GM21367 (cell line): ENCODE results near the gene MRPL10.

Experiments used
- ATAC-seq: cut with Tn5 transposase; IDR thresholded peaks from one replicate; pipeline ENCODE4 v1.9.1; 2021; ENCODE audit not compliant: unreplicated experiment

MRPL10 gene

GRCh38 chr17:47860386-47860785, 29.0 kb upstream of the MRPL10 start:
- ATAC-seq, result no peak

DNA sequence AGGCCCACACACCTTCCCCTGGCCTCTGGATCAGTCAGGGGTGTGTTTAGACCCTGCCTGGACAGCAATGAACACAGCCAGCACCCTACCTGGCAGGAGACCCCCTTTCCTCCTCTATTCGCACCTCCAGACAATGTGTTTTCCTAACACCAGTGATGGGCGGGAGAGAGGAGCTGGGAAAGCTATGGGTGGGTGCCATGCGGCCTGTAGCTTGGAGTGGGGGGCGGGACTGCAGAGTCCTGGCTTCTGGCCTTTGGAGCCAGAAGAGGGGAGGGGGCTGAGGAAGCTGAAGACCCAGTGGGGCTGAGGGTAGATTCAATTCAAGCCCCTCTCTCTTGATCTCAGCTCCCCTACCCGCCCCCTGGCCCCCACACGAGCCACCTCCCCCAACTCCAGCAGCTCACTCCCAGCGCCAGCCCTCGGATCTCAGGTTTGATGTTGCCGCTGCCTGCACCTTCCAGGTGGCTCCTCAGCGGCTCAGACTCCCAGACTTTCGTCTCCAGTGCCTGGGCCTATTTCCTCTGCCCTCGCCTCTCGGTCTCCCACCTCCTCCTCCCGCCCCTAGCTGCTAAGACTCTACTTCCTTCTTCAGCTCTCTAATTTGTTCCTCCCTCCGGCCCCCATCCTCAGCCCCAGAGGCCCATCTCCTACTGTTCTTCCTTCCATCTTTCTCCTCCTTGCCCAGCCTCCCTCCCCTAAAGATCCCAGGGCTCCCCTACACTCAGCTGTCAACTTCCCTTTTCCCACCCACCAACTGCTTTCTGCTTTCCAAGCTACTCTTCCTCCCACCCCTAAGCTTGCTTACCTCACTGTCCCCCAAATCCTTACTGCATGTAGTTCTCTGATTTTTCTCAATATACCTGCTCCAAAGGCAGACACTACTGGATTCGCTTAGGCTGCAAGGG, 26.5 kb upstream of the MRPL10 start:
- no peak for ATAC-seq

DNA sequence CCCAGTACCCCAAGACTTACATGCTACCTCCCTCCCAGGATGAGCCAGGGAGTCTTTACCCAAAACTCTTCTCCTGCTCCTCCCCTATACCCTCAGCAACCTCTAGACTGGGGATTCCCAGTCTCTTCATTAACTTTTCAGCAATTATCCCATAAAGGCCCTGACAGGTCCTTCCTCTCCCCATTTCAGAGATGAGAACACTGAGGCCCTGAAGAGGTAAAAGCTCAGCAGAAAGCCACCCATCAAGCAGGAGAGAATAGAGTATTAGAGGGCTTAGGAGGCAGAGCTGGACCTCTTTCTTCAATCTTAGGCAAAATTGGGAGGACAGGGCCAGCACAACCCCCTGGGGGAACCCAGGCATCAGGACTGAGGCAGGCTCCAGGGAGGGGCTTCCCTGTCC, 25.5 kb upstream of the MRPL10 start:
- no peak for ATAC-seq

GRCh38 chr17:47855737-47856136, 24.4 kb upstream of the MRPL10 start:
- no peak for ATAC-seq

DNA sequence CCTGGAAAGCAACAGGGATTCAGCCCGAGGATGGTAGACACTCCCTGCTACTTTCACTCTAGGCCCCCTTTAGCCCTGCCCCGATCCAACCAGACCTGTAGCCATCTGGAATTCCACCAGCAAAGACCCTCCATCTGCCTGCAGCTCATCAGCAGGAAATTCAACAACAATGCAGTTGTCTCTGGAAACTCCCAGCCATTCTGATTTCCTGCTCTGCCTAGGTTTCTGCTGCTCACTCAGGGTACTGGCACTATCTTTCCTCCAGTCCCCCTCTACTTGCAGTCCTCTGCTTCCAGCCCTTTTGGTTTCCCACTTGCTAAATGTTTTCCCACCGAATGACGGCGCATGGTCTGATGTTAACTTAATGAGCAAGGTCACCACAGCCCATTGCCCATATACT, 22.3 kb upstream of the MRPL10 start:
- no peak for ATAC-seq

DNA sequence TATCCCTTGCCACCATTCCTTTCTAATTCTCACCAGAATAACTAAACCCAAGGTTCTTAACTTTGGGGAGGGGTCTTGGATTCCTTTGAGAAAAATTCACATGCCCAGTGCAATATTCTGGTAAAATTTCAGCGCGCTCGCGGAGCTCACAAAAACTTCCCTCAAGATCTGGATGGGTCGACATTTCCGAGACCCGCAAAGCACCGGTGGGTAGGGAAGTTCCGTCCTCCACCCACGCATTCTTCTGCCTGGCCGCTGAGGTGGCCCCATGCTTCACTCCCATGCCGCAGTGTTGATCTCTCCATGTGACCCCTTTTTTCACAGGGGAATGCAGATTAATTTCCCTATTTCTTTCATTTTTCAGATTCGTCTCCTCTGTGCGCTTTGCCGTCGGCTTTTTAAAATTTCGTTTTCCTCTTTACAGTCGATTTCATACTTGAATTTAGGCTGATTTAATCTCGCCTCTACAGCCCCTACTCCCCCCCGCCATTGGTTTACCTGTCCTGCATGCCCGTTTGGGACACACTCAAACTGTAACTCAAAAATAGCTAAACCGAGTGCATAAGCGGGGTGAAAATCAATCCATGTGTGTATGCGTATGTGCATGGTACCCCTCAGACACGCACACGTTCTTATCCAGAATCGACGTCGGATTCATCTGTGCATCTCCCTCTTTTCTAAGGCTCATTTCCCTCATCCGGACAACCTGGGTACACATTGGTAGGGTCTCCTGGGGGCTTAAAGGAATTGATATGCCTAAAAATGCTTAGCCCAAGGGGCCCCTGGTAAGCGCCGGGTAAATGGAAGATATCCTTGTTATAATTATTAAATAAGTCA, 21.0 kb upstream of the MRPL10 start:
- ATAC-seq, result no peak

GRCh38 chr17:47851764-47852112, 20.4 kb upstream of the MRPL10 start:
- ATAC-seq, result no peak

DNA sequence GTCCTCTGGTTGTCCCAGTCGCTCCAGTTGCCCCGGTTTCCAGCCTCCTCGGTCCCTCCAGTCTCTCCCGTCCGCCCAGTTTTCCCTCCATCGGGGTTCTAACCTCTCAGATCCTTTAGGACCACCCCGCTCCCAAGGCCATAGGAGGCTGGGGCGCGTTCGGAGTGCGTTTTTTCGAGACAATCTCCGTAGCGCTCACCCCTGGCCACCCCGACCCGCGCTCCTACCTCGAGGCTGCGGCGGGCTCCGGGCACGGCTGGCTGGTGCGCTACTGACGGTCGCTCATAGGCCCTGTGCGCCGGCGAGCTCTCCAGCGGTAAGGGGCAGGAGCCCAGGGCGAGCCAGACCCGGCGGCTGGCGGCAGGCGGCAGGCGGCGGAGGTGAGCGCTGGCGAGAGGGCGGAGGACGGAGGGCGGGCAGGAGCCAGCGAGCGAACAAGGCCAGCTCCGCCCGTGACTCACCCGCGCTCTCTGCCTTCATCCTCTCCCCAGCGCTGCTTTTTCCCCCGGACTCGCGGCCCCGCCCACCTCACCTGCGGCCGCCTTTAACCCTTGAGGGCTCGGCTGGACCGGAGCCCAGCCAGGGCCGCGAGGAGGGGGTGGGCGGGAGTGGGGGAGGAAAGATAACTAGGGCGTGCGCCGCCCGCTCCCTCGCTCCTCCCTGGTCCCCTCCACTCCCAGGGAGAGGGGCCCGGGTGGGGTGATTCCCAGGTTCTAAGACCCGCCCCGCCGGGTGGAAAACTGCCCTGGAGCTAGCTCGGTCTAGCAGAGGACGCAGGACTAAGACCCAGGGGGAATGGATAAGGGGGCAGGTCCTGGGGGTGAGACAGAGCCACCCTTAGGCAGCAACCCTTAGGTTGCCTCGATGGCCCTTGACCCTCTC, 19.6 kb upstream of the MRPL10 start, which contains the start of gene SP6:
Gene SP6, minus strand, starts transcription at position 472 of the 882 bp plus-strand sequence. CDS start 2,734 bp downstream, outside the sequence.
- no peak for ATAC-seq

- no peak for ATAC-seq
These were observed 19.0 kb upstream of the MRPL10 start for GRCh38 chr17:47850373-47850691.

DNA sequence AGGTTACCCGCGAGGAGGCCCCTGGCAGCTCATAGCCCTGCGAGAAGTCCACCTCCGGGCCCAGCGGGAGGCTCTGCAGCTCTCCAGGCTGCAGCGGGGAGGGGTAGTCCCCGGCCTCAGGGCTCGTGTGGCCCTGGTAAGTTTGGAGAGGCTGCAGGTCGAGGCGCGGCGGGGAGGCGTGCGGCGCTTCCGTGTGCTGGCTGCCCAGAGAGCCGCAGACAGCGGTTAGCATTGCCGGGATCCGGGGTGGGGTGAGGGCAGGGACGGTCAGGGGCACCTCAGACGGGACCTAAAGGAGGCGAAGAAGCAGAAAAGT, 16.8 kb upstream of the MRPL10 start:
- no peak for ATAC-seq

DNA sequence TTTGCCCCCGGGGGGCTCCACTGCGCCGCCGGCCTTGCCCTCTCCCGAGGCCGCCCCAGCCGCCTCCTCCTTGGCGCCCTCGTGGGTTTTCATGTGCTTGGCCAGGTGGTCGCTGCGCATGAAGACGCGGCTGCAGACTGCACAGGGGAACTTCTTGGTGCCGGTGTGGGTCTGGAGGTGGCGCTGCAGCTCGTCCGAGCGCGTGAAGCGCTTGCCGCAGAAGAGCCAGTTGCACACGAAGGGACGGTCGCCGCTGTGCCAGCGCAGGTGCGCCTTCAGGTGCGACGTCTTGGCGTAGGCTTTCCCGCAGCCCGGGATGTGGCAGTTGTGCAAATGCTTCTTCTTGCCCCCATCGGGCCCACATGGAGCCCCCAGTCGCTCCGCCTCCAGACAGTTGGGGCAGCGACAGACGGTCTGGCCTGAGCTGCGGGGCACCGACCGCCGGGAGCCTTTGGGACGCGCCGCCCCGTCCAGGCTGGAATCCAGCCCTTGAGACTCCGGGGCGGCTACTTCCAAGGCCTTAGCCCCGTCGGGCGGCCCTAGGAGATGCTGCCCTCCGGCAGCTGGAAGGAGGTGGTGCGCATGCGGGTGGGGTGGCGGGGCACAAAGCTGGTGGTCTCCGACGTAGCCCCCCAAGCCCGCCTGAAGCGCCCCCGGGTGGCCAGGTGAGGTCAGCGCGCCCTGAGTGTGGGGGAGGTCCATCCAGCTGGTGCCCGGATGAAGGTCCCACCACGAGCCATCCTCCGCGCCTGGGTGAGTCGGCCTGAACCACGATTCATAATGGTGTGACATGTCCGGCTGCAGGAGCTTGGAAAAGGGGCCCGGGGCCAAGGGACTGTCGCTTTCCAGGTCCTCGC, 16.2 kb upstream of the MRPL10 start:
- ATAC-seq, result no peak

- no peak for ATAC-seq
These were observed 15.5 kb upstream of the MRPL10 start for GRCh38 chr17:47846716-47847340.

- ATAC-seq, result no peak
These were observed 14.4 kb upstream of the MRPL10 start for GRCh38 chr17:47845716-47846075.

DNA sequence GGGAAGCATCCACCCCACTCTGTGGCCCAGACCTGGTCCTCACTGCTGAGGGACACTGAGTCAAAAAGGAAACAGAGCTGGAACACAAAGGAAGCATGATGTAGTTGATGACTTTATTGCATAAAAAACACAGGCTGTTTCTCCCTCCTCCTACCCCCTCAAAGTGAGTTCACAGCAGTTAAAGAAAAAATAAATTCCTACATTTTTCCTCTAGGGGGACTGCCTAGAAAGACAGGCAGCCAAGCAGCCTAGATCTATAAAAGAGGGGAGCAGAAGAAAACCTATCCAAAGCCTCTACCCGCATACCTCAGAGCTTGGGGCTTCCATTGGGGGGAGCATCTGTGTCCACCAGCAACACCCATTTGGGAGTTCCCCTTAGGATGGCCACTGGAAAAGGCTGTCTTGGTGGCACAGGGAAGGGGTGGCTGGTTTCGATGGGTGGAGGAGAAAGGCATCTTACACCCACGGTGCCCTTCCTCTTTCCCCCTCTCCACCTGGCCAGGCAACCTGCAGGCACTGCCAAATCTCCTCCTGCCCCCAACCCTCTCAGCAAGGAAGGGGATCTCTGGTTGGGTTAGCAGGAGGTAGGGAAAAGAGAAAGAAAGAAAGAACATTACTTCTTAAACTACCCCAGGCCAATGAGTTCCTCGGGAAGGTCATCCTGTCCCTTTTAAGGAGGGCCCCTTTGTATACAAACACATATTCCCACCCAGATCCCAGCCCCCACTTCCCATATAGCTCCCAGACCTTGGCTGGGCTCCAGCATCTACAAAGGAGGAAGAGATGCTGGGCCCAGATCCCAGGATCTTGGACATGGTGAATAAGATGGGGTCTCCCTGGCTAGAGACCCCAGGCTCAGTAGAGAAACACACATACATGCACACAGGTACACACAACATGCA, 13.7 kb upstream of the MRPL10 start:
- ATAC-seq, result no peak

DNA sequence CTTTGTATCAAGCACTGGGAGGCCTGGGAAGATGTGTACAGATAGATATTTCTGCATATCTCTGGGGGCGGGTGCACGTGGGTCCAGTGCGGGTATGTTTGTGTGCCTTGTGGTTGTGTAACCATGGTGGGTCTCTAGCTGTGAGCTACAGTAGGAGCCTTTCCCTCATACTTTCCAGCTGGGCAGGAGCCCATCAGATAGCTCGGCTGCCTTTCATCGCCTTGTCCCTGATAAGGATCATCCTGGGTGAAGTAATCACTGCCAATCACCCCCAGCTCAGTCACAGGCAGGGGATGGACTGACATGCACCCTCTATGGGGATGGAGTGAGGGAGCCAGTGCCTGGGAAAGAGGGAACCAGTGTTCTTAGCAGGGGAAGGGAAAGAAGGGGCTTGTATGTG, 12.9 kb upstream of the MRPL10 start:
- no peak for ATAC-seq

DNA sequence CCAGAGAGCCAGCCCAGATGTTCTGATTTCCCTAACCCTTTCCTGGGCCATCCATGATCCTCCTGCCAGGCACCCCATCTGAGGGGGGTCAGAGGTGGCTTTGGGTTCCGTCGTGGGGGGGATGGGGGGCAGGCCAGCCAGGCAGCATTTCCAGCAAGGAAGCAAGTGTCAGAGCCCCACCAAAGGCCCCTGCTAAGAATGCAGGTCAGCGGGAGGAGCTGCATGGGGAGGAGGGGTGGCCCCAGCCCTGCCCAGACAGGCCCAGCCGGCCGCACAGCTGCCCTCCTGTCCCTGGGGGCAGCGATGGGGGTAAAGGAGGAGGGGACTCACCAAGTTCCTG, 12.0 kb upstream of the MRPL10 start:
- ATAC-seq, result no peak

DNA sequence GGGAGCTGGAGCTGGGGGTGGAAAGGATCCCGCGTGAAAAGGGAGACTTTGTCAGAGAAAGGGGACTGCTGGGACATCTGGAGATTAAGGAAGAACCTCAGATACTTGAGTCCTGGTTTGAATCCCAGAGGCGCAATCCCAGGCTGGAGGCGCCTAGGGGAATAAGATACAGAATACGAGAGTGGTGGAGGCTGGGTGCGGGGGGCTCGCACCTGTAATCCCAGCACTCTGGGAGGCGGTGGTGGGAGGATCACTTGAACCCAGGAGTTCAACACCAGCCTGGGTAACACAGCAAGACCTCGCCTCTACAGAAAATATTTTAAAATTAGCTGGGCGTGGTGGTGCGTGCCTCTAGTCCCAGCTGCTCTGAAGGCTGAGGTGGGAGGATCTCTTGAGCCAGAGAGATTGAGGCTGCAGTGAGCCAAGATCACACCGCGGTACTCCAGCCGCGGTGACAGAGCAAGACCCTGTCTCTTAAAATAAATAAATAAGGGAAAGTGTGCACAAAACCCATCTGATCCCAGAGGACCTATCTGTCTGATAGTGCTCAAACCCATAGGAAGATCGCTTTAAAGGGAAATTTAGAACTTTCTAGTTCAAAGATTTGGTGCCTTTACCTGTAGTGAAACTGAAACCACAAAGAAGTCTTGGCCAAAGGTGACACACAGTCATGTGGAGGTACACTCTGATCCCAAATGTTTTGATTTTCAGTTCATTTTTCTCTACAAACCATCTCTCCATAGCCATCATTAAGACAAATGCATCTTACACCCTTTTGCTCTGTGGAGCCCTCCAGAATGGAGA, 10.3 kb upstream of the MRPL10 start:
- ATAC-seq, result no peak

DNA sequence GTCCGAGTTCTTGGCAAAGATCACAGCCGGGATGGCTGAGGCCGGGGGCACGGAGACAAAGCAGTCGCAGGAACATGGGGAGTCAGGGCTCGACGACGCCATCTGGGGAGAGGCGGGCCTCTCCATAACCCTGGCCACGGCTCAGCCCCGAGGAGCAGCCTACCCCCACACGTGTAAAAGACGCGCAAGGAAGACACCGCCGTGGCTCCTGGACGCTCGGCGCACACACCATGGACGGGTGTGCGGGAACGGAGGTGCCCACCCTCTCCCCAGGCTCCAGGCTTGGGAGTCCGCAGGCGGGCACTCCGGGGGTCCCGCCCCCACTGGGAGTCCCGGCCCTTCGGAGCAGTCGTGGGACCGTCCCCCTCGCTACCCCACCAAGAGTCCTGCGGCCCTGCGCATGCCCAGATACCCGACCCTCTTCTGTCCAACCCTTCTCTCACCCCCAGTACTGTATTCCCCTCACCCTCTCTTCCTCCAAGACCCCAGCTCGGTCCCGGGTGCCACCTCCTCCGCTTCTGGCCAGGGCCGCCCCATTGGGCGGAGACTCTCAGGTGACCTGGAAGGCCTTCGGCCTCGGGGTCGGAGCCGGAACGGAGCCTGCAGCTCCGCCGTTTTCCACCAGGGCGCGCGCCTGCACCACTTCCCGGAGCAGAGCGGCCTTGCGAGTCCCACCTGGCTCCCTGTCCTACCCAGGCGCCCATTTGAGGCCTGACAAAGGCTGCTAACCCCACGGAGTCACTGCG, 9.6 kb upstream of the MRPL10 start, which contains the start of gene SCRN2:
Gene SCRN2, minus strand, starts transcription at position 532 of the 746 bp plus-strand sequence. Its CDS starts 430 bp downstream, at position 102.
- peak; percentile 68 for ATAC-seq
